Activated T-cell treated with anti-CD3 and anti-CD28 coated beads, Interleukin-2, amount 50 U/mL, for 4 hours (primary cell): Measurements from ENCODE around the gene ZMIZ1. TPM values are rescaled to one million over a fixed set of nuclear protein-coding genes. Genes with fewer than 3 reads are reported as not detected.

Experiments
- ATAC-seq, 2 donors: fragments of 200-7000 bp; cut with Tn5 transposase; one replicate each; pipeline ENCODE4 v1.10.0; 2021
- DNase-seq: peaks from one replicate; pipeline ENCODE4 v3.0.0-alpha.2; 2020
- H3K27me3 Mint-ChIP-seq: one replicate; pipeline ENCODE4 v1.8.0; 2021; ENCODE audit warnings: low read depth, mixed read lengths
- H3K36me3 Mint-ChIP-seq: one replicate; pipeline ENCODE4 v1.8.0; 2022; ENCODE audit warnings: mixed read lengths; ENCODE audit not compliant: insufficient read depth
- H3K4me1 Mint-ChIP-seq: one replicate; pipeline ENCODE4 v1.8.0; 2021; ENCODE audit warnings: low read depth, mixed read lengths
- H3K4me3 Mint-ChIP-seq: one replicate; pipeline ENCODE4 v1.8.0; 2021; ENCODE audit warnings: mild to moderate bottlenecking, moderate library complexity, mixed read lengths
- H3K9me3 Mint-ChIP-seq: one replicate; pipeline ENCODE4 v1.8.0; 2021; ENCODE audit warnings: mixed read lengths
- total RNA-seq, 3 donors: library from RNA; stranded (reverse); gene quantifications; one replicate each; pipeline ENCODE4 v1.2.1, GENCODE V29; 2021

The ZMIZ1 gene
- total RNA-seq, 3 donors from 2014 or later: 17.7 to 21.0 (median 18.0) TPM

DNA sequence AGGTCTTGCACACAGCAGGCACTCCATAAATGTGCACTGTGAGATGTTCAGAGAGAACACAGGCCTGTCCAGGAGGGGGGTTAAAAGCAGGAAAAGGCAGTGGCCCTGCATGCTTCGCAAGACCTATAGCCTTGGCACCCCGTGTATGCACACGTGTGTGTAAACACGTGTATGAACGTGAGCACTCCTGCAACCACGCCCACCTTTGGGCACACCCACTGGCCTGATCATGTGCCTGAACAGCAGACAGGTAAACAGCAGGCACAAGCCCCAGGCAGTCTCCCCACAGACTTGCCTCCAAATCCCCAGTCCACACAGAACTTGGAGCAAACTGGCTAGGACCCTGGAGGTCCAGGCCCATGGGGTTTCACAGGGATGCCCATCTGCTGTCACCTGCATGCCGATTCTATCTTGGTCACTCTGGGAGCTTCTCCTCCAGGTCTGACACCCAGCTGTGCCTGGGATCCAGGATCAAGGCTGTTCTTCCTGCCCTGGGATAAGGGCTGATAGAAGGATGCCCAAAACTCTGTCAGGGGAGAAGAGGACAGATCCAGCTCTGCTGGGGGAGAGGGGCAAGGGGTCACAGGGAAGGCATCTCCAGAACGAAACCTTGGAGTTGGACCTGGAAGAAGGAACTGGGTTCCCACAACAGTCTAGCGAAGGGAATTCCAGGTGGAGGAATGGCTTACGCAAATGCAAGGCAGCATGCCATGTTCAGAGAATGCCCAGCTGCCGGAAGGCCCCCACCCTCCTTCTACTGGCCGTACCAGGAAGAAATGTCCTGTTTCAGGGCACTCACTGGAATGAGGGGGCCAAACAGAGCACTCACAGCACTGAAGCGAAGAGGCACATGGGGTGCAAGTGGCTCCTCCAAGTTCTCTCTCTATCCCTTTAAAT lies 14.3 kb upstream of the ZMIZ1 start:
- no peaks in the 10 kb centered on the region for H3K9me3 Mint-ChIP-seq
- no peak for DNase-seq
- no peaks in the 10 kb centered on the region for H3K27me3 Mint-ChIP-seq
- ATAC-seq: no peak
- no peak overlapping the region for H3K4me3 Mint-ChIP-seq
- H3K36me3 Mint-ChIP-seq: no peaks in the 10 kb centered on the region
- peaks cover 27% of the 10 kb centered on the region for H3K4me1 Mint-ChIP-seq

DNA sequence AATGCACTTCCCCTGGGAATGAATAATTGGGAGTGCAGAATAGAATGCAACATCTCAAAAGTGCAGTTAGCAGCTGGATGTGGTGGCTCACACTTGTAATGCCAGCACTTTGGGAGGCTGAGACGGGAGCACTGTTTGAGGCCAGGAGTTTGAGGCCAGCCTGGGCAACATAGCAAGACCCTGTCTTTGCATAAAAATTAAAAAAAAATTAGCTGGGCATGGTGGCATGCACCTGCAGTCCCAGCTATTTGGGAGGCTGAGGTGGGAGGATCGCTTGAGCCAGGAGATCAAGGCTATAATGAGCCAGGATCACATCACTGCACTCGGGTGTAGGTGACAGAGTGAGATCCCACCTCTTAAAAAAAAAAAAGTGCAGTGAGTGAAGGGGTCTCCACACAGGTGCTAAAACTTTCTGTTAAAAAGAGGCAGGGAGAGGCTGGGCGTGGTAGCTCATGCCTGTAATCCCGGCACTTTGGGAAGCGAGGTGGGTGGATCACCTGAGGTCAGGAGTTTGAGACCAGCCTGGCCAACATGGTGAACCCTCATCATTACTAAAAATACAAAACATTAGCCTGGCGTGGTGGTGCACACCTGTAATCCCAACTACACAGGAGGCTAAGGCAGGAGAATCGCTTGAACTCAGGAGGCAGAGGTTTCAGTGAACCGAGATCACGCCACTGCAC lies 13.5 kb upstream of the ZMIZ1 start:
- no peak overlapping the region for H3K4me3 Mint-ChIP-seq
- no peaks in the 10 kb centered on the region for H3K9me3 Mint-ChIP-seq
- DNase-seq (no peak), ATAC-seq (no peak)
- no peaks in the 10 kb centered on the region for H3K36me3 Mint-ChIP-seq
- peaks cover 21% of the 10 kb centered on the region for H3K4me1 Mint-ChIP-seq
- H3K27me3 Mint-ChIP-seq: no peaks in the 10 kb centered on the region

DNA sequence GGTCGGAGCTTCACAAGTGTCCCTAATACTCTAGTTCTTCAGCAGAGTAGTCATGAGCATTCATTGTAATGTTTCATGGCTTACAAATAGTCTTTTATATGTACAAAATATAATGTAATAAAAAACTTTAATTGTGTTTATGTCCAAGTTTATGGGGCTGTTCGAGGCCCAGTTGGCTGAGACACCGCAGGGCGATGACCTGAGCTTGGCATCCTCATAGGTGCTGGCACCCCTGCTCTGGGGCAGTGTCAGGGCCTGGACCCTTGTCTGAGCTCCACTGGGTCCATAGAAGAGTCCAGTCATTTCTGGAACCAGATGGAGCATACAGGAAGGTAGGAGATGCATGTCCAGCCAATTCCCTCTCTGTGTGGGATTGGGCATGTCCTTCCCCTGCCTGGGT lies 12.9 kb upstream of the ZMIZ1 start:
- Mint-ChIP-seq H3K27me3 (no peaks in the 10 kb centered on the region), H3K4me3 (no peak overlapping the region), H3K4me1 (peaks cover 15% of the 10 kb centered on the region), H3K36me3 (no peaks in the 10 kb centered on the region), H3K9me3 (no peaks in the 10 kb centered on the region)
- no peak for ATAC-seq
- no peak for DNase-seq

DNA sequence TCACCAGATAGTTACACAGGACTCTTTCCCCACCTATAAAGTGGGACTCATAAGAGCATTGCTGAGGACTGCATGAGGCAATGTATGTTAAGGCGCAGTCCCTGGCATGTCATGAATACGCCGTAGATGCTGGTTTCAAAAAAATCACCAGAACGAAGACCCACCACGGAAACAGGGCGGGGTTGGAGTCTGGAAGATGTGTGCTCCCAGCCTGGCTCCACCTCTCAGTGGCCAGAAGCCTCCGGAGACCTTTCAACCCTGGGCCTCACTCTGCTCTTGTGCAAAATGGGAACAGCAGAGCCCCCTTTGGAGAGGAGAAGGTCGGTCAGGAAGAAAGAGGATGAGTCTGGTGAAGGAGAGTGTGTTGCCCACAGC lies 12.4 kb upstream of the ZMIZ1 start:
- Mint-ChIP-seq H3K27me3 (no peaks in the 10 kb centered on the region), H3K36me3 (no peaks in the 10 kb centered on the region)

DNA sequence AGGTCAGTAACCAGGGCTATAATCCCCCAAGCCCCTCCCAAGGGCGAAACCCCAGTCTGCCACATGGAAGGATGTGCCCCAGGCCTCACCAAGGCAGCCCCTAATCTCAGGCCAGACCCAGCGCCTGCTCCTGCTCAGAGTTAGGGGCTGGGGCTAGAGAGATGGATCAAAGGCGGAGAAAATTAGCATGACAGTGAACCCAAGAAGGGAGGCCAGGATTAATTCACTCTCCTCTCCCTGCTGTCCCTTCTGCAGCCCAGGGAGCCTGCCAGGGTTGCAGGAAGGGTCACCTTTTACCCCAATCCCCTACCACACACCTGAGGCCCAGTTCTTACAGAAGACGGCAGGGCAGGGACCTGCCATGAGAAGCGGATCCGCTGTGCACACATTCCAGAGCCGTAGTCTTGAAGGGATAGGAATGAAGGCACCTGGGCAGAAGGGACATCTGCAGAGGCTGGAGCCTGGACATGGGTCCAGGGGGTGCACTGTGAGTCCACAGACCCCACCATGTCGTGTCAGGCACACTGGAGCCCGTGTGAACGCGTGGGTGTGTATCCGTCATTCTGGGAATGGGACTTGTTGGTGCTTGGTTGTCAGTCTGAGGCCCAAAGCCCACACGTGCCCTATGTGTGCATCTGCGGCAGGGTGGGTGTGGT lies 11.9 kb upstream of the ZMIZ1 start:
- ATAC-seq (no peak), DNase-seq (no peak)
- Mint-ChIP-seq H3K27me3 (no peaks in the 10 kb centered on the region), H3K9me3 (no peaks in the 10 kb centered on the region), H3K4me1 (peaks cover 9% of the 10 kb centered on the region), H3K36me3 (no peaks in the 10 kb centered on the region), H3K4me3 (no peak overlapping the region)

More for the DNA sequence above, 12.4 kb upstream of the ZMIZ1 start:
- Mint-ChIP-seq H3K4me3 (no peak overlapping the region), H3K4me1 (peaks cover 14% of the 10 kb centered on the region), H3K9me3 (no peaks in the 10 kb centered on the region)
- DNase-seq (no peak), ATAC-seq (no peak)

DNA sequence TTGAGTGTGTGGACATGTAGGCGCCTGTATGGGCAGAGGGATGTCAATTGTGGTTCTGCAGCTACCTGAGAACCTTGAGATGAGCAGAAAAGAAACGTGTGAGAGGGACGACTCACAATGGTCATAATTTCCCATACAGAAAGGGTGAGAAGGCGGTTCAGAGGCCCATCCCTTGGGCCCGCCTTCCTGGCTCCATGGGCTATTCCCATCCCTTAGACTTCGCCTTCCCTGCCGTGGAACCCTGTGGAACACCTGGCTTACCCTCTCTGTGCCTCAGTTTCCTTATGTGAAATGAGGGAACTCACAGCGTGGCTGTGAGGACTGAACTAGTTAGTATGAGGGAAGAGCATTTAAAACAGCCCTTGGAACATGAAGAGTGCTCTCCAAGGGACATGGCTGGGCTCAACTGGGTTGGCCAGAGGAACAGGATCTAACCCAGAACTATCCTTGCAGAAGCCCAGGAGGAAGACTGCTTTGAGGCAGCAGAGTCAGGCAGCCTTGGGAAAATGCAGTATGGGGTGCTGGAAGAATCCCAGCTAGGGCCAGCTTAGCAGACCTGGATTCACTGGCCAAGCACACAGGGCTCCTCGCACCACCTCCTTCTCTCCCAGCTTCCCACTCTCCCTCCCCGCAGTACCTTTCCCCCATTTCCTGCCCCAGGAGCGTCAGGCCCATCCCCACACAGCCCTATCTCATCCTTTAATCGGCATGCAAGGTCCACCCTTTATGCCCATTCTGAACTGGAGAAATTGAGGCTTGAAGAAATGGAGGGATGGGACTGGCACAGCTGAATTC lies 11.1 kb upstream of the ZMIZ1 start:
- Mint-ChIP-seq H3K27me3 (no peaks in the 10 kb centered on the region), H3K9me3 (no peaks in the 10 kb centered on the region), H3K36me3 (no peaks in the 10 kb centered on the region), H3K4me1 (peaks cover 7% of the 10 kb centered on the region), H3K4me3 (no peak overlapping the region)
- DNase-seq: no peak
- no peak for ATAC-seq

DNA sequence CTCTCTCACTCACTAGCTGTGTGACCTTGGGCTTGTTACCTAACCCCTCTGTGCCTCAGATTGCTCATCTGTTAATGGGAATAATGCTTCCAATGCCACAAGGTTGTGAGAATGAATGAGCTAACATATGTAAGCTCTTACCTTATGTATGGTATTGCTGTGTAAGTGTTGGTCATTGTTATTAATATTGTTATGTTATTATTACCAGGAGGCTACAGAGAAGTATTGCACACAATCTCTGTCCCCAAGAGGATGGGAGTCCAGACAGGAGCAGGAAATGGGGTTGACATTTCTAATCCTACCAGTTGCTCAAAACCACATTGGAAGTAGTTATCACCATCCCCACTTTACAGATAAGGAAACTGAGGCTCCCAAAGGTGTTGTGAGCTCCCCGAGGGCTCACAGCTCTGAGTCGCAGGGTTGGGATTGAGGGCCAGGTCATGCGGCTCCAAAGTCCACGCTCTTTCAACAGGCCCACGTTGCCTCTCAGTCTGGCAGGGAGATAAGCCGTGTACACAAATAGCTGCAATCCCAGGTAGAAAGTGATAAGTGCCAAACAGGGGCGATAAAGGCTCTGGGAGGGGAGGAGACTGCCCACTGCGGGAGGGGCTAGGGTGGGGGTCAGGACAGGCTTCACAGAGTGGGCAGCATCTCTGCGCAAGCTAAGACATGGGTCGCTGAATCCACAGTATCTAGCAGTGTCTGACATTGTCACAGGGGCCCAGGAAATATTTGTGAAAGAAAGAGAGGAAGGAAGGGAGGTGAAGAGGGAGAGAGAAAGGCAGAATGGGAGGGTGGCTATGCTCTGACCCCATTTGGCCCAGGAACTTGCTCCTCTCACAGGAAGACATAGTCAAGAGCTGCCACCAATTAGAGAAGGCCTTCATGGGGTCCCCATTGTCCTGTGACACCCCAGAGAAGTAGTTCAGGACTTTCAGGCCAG lies 9.6 kb upstream of the ZMIZ1 start:
- ATAC-seq (no peak), DNase-seq (no peak)
- Mint-ChIP-seq H3K9me3 (no peaks in the 10 kb centered on the region), H3K4me3 (no peak overlapping the region), H3K27me3 (no peaks in the 10 kb centered on the region), H3K36me3 (no peaks in the 10 kb centered on the region), H3K4me1 (peaks cover 21% of the 10 kb centered on the region)

DNA sequence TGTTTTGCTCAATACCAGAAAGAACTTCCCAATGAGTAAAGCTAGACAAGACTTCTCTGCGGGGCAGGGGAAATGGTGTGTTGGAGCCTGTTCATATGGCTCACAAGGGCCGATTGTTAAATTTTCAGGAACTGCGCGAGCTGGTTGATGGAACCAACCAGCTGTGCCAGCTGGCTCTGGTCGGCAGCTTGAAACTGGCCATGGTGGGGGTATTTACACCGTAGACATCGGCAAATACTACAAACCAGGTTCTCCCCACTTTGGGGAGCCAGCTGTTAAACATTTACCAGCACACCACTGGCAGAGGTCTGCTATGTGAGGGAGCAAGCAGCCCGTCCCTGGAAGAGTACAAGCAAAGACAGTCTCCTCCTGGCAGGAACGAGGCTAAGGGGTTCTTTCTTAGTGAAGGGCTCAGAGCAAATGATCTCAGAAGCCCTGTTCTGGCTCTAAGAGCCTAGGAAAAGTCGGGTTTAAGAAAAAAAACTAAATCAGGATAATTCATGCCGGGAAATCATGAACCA lies 8.8 kb upstream of the ZMIZ1 start:
- H3K4me3 Mint-ChIP-seq: no peak overlapping the region
- H3K9me3 Mint-ChIP-seq: no peaks in the 10 kb centered on the region
- no peaks in the 10 kb centered on the region for H3K27me3 Mint-ChIP-seq
- peaks cover 25% of the 10 kb centered on the region for H3K4me1 Mint-ChIP-seq
- DNase-seq (no peak), ATAC-seq (no peak)
- no peaks in the 10 kb centered on the region for H3K36me3 Mint-ChIP-seq

DNA sequence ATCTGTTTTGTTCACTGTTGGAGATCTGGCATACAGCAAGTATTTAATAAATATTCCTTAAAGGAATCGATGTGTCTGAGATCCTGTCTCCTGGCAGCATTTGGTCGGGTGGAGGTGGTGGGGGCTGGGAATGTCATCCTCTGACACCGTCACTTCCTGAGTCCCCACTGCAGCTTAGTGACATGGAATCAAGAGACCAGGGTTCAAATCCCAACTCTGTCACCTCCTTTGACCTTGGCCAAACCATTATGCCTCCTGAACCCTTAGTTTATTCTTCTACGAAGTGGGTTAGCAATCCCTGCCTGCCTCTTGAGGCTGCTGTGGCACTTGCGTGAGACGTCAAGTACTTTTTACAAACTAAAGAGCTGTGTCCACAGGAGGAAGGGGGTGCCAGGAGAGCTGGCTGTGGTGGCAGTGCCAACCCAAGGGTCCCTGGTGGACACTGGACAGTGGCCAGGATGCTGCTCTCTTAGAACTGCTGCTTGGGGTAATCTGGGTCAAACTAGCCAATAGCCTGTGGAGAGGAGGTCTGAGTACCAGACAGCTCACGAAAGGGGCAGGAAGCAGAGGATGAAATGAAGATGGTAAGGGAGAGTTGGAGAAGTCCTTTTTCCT lies 8.0 kb upstream of the ZMIZ1 start:
- Mint-ChIP-seq H3K27me3 (no peaks in the 10 kb centered on the region), H3K36me3 (no peaks in the 10 kb centered on the region), H3K9me3 (no peaks in the 10 kb centered on the region), H3K4me1 (peaks cover 33% of the 10 kb centered on the region), H3K4me3 (no peak overlapping the region)
- DNase-seq (no peak), ATAC-seq (no peak)

DNA sequence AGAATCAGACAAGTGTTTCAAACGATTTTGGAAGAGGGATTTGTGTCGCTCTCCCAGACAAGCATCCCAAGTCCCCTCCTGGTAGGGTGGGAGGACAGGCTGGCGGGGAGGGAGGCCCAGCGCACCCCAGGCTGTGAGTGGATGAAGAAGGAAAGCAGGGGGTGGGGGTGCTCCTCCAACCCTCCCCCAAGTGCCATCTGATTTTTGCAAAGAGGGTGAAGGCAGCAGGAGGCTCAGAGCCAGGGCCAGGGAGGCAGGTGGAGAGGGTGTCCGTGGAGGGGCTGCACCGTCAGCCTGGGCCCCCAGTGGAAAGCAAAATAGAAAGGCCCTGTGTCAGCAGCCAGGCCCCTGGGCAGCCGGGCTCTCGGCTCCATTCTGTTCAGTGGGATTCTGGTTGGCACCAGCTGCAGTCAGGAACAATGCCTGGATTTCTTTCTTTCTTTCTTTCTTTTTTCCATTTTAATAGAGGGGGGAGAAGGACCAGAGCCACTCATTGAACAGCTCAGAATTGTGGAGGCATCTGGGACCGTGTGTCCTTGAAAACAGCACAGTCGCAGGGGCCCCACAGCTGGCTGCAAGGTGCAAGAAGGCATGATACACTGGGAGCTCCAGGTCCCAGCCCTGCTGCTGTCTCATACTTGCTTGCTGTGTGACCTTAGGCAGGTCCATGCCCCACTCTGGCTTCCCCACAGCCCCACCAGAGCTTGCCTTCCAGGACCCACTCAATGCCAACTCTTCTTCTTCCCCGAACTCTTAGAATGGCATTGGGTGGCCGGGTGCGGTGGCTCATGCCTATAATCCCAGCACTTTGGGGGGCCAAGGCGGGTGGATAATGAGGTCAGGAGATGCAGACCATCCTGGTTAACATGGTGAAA lies 7.1 kb upstream of the ZMIZ1 start:
- Mint-ChIP-seq H3K9me3 (no peaks in the 10 kb centered on the region), H3K36me3 (no peaks in the 10 kb centered on the region), H3K27me3 (no peaks in the 10 kb centered on the region), H3K4me1 (peaks cover 40% of the 10 kb centered on the region), H3K4me3 (no peak overlapping the region)
- ATAC-seq (no peak), DNase-seq (no peak)

DNA sequence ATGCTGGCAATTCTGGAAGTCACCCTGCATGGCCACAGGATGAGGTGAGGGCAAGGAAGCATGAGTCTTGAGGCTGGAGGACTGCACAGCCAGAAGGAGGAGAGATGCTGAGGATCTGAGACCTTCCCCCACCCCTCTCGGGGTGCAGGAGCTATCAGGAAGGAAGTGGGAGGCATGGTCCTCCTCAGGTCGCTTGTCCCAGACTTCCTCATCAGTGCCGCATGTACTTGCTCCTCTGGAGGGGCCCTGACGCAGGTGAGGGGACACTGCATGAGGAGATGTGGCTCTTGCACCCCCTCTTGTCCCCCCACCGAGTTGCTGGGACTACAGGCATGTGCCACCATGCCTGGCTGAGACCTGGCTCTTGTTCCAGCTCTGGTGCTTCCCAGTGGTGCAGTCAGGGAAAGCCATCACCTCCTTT lies 5.7 kb upstream of the ZMIZ1 start:
- Mint-ChIP-seq H3K9me3 (no peaks in the 10 kb centered on the region), H3K27me3 (no peaks in the 10 kb centered on the region), H3K4me1 (peaks cover 45% of the 10 kb centered on the region), H3K36me3 (no peaks in the 10 kb centered on the region), H3K4me3 (no peak overlapping the region)
- ATAC-seq (no peak), DNase-seq (no peak)
